NCI-H1048 (cell line): ENCODE measurements around the gene DLX5.

Experiments used
- DNase-seq: peaks from one replicate; lab custom pipeline; 2025; lab: John Stamatoyannopoulos, UW

Gene DLX5

GRCh38 chr7:97018126-97018601, 6.5 kb downstream of the DLX5 start:
- DNase-seq, result no peak

DNA sequence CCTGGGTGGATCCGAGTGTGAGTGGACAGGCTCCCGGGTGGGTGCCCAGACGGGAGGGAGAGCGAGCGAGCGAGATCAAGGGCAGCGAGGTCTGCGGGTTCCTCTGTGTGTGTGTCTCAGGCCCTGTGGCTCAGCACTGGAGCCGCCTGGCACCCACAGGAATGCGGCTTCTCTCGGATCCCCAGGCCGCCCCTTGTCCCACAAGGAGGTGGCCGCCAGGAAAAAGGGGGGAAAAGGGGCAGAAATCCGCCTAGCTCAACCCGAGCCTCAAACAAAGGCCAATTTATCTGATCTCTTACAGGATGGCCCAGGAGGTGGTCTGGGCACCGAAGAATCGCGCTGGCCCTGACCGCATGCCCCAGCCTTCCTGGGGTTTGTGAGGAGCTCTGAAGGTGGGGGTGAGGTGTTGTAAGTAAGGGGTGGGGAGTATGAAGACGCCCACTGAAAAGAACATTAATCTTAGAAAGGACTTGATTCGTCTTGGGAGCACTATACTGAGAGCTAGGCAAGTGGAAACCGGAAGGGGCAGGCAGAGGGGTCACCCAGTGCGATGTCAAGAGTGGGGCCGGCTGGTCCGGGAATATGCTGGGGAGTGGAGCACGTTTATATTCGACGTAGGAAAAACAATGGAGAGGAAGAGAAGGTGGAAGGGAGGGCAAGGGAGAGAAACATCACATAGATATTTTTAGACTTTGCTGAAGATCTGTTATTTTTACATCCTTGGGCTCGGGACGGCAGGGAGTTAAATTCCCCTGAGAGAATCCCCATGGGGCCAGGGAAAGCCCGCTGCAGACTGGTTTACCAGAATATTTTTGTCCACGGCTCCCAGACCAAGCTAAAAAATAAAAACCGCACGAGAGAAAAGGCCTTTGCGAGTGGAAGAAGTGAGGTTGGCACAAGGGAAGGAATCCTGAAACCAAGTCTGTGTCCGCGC, 7.2 kb downstream of the DLX5 start:
- no peak for DNase-seq

DNA sequence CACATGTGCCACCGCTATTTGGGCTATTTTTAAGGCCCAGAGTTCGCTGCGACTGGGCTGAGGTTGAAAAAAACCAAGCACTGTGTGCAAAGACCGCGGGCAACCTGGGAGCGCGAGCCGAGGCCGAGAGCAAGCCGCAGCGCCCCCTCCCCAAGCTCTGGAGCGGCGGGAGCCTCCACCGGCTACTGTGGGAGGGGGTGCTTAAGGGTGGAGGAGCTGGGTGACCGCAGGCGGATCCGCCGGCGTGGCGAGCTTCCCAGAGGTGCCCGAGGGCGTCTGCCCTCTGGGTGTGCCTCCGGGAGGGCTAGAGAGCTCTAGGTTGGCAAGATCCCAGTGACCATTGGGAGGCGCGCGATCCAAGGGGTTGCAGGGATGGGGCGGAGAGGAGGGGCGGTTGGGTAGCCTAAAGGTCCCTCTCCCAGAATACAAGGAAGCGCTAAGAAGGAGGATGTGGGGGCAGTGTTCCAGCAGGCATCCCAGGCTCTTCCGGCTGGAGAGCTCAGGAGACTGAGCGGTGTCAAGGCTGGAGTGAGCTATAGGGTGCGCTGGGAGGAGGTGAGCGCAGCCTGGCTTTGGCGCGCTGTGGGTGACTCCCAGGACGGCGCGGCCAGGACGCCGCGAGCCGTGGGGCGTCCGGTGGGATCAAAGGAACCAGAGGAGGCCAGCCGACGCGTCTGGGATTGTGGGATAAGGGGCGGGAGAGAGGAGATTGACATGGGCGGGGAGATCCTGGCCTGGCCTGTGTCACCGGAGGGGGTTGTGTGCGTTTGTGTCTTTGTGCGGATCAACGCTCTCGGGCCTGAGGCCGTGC, 8.0 kb downstream of the DLX5 start:
- no peak for DNase-seq

DNA sequence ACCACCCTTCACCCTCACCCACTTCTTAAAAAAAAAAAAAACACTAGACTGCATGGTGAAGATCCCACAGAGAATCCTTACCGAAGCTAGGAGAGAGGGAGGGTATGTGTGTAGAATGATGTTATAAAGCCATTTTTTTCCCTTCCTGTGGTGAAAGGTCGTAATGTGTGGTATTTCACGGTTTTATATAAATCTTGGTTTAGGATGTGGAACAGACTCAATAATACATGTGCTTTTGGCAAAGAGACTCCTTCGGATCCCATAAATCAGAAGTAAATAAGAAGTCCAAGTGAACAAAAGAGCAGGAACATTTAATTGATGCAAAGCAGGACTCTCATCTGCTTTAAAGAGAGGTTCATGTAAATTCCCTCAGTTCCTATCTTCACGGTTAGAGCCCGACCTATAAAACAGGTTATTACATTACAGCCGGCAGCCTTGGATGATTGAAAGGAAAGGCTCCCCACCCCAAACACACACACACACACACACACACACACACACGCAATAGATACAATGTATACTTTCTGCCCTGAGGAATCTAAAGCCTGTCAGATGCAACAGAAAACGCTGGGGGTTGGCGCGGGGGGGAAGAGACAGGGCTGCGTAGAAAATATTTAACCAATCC, 8.8 kb downstream of the DLX5 start:
- DNase-seq, result peak; percentile 76

GRCh38 chr7:97015279-97015678, 9.4 kb downstream of the DLX5 start:
- DNase-seq, result no peak

- DNase-seq, result no peak
These were observed 10.4 kb downstream of the DLX5 start for GRCh38 chr7:97014145-97014750.

DNA sequence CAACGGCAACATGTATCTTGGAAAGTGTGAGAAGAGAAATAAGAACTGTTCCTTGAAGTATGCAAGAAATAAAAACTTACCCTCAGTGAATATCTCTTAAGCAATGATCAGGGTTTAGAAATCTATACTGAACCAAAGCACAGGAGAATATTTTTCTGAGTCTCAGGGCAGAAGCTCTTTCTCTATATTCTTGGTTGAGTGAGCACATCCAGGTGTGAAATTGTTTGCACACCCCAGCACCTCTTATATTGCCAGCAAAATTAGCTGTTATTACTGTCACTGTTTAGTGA, 10.8 kb downstream of the DLX5 start:
- no peak for DNase-seq

DNA sequence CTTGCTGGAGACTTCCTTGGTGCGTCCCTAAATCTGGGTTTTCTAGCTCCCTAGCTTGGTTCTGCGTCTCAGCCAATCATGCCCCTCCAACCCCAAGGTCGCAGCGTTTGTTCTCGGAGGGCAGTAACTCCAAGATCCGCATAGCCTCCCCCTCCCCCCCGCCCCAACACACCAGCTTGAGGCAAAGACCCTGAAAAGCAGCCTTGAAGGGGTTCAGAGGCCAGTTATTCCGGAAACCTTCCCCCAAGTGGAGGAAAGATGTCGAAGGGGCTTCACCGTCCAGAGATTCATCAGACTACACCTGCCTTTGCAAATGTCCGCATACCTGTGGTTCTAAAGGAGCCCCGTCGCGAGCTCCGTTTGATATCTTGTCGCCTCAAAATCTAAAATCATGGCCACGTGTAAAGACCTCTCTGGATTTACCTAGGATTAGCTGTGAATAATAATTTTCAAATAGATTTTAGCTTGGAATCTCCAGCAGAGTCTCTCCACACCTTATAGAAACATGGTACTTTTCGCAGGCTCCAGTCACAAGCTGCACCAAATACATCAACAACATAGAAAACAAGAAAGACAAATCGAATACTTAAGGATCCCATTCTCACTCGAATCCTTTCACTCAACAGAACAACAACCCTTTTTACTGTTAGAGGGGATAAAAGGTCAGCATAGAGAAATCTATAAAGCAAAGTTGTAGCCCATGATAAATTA, 11.3 kb downstream of the DLX5 start:
- DNase-seq, result no peak

DNA sequence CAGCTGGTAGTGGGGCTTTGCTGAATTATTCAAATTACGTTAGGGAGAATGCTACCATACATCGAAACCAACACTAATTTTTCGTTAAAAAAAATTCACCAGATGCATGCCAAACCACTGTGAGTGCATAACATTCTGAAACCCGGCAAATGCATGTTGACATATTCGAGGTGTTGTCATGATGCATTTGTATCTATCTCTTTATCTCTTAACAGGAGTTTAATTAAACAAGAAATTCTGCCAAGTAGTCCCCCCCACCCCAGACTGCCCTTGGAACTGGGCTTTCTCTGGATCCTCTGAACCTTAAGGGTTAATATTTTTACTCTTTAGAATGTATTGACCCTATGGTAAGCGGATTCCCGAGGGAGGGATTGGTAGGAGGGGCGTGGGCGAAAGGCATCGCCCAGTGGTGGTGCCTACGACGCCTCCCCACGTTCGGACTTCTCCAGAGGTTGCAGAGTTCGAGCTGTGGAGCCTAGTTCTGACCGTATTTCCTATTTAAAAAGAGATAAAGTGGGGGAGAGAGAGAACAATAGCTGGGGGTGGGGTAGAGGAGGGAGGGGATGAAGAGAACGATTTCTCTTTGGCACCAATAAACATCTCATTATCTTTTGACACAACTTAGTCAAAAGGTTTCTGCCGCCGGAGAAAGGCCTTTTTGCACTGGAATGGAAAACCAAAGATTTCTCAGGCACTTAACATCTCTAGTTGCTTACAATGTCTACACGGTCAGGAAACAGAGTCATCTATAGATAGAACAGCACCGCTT, 12.1 kb downstream of the DLX5 start:
- no peak for DNase-seq

- DNase-seq, result no peak
These were observed 12.9 kb downstream of the DLX5 start for GRCh38 chr7:97011536-97012364.

GRCh38 chr7:97011104-97011503, 13.5 kb downstream of the DLX5 start:
- DNase-seq, result no peak

DNA sequence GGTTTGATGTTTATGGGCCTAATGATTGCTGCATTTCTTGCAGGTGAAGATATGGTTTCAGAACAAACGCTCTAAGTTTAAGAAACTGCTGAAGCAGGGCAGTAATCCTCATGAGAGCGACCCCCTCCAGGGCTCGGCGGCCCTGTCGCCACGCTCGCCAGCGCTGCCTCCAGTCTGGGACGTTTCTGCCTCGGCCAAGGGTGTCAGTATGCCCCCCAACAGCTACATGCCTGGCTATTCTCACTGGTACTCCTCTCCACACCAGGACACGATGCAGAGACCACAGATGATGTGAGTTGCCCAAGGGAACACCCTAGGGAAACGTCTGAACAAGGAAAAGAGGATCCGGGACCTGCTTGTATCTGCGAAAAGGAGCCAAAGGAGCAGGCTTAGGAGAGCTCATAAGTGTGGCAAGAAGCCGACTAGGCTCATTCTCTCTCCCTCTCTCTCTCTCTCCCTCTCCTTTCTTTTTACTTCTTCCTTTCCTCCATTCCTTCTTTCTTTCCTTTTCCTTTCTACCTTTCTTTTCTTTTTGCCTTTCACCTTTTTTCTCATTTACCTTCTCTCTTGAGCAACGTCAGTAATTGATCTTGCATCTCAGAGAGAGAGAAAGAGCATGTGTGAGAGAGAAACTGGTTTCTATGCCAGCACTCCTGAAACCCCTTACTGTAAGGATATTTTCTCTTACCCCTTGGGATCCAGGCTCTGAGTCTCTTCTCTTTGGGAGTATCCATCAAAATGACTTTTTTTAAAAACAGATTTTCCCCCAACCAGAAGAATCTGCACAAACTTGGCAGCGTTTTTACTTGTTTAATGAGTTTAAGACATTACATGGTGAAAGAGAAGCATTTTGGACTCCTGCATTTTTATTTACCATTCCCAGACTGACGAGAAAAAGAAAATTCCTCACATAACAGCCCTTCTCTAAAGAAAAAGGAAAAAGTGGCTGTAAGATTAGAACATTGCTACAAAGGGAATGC, 14.6 kb downstream of the DLX5 start:
- DNase-seq, result no peak

DNA sequence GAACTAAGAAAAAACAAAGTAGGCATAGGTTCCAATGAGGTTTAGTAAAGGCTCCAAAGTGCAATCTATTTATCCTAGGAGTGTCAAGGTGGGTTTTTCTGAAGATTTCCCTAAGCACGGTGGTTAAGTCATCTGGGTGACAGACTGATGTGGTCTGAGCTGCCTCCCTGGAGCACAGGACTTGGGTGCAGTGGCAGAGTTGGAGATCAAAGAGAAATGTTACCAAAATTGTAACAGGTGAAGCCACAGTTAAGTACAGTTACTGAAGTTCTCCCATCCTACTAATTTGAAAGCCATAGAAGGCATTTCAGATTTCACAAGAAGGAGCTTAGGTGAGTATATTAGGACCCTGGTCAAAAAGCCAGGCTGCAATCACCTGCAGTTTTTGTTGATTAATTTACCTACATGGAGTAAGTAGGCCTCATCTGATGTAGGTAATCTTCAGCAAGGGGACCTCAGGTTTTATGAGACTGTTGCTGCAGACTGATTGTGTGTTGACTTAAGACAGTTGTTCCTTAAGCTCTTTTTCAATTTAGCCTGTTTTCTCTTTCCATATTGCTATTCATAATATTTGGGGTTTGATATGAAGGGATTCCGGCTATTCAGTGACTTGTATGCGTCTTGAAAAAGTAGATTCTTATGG, 16.2 kb downstream of the DLX5 start:
- no peak for DNase-seq

DNA sequence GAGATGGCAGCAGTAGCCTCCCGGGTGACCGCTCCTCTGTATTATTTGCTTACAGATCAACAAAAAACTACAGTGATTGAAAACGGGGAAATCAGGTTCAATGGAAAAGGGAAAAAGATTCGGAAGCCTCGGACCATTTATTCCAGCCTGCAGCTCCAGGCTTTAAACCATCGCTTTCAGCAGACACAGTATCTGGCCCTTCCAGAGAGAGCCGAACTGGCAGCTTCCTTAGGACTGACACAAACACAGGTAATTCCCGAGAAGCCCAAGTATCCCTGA, 17.1 kb downstream of the DLX5 start:
- no peak for DNase-seq

DNA sequence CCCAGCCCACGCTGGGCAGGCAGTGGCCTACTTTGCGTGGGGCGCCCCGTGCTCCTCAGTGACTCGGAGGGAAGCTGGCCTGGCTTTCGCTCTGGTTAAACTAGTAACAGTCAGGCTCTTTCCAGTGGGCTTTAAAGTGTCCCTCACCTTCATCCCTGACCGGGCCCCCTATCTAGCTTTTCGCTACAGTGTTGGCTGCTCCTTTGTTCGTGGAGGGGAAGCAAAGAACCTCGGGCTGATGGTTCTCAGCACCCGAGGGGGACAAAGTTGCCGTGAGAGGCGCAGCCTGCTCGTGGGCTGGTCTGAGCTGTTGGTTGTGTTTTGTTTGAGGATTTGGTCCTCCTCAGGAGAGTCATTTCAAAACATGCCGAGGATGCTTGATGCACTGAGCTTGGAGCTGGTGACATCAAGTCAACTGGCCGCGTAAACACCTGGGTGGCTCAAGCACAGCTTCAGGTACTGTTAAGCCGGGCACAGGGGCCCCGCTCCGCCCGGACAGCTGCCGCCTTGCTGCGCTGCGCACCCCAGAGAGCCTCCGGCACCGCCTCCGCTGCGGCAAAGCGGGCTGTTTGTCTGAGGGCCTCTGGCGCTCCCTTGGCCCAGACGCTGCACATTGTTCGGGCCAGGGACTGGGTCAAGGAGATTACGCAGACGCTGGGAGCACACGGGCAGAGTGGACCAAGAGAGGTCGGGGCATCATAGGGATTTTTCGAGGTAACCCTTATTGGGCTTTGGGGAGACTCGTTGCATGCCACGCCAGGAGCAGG, 17.6 kb downstream of the DLX5 start:
- DNase-seq, result no peak

- DNase-seq, result no peak
These were observed 18.4 kb downstream of the DLX5 start for GRCh38 chr7:97006055-97006815.
